DND-41 (cell line): ENCODE data around the gene KRT71.

Experiments
- ATAC-seq: fragments of 200-7000 bp; cut with Tn5 transposase; 3 replicates; pipeline ENCODE4 v1.9.1; 2021; ENCODE audit warnings: low read depth; ENCODE audit not compliant: insufficient read depth
- DNase-seq: peaks from one replicate; pipeline ENCODE4 v3.0.0-alpha.2; 2020
- H2AFZ ChIP-seq: 2 replicates; pipeline ENCODE4 v1.6.0; 2012; ENCODE audit warnings: low read depth, low read length
- H3K27ac ChIP-seq: 2 replicates; pipeline ENCODE4 v1.5.1; 2012; ENCODE audit warnings: low read length, inconsistent platforms
- H3K27me3 ChIP-seq: fragments of 200-600 bp; sonication (generic); 2 replicates; pipeline ENCODE4 v1.6.0; 2012; ENCODE audit warnings: low read length, mild to moderate bottlenecking, inconsistent platforms; ENCODE audit not compliant: insufficient read depth, poor library complexity
- H3K36me3 ChIP-seq: 2 replicates; pipeline ENCODE4 v1.5.1; 2012; ENCODE audit warnings: low read length, inconsistent platforms; ENCODE audit not compliant: insufficient read depth
- H3K4me1 ChIP-seq: 2 replicates; pipeline ENCODE4 v1.5.1; 2012; ENCODE audit warnings: mild to moderate bottlenecking, low read length; ENCODE audit not compliant: insufficient read depth
- H3K4me2 ChIP-seq: 2 replicates; pipeline ENCODE4 v1.6.0; 2012; ENCODE audit warnings: mild to moderate bottlenecking, moderate library complexity, low read length, inconsistent platforms; ENCODE audit not compliant: insufficient read depth
- H3K4me3 ChIP-seq, 2 experiments: fragments of 200-600 bp in 1 of 2; shearing (Covaris generic) in 1 of 2; 2 replicates each; pipeline ENCODE4 v1.5.1; 2012 to 2016; ENCODE audit warnings: inconsistent platforms in 2 of 2, low read length in 2 of 2, mild to moderate bottlenecking in 2 of 2, low read depth in 1 of 2, moderate library complexity in 1 of 2
- H3K79me2 ChIP-seq: 2 replicates; pipeline ENCODE4 v1.6.0; 2012; ENCODE audit warnings: low read length, inconsistent platforms; ENCODE audit not compliant: insufficient read depth
- H3K9ac ChIP-seq: 2 replicates; pipeline ENCODE4 v1.6.0; 2012; ENCODE audit warnings: low read depth, mild to moderate bottlenecking, inconsistent platforms, low read length, moderate library complexity
- H3K9me3 ChIP-seq: 2 replicates; pipeline ENCODE4 v1.5.1; 2012; ENCODE audit warnings: low read length, moderate library complexity, mild to moderate bottlenecking, inconsistent platforms; ENCODE audit not compliant: insufficient read depth, severe bottlenecking
- H4K20me1 ChIP-seq: 2 replicates; pipeline ENCODE4 v1.6.0; 2012; ENCODE audit warnings: low read length; ENCODE audit not compliant: insufficient read depth
- EZH2 ChIP-seq: IDR thresholded peaks from 3 replicates; pipeline ENCODE4 v1.6.1; 2012; ENCODE audit warnings: borderline replicate concordance, low read depth, mild to moderate bottlenecking, moderate library complexity, low read length, inconsistent platforms; ENCODE audit not compliant: severe bottlenecking
- TF ChIP-seq, protein P1 (sequence below): IDR thresholded peaks from 2 replicates; pipeline ENCODE4 v1.5.1; 2012; ENCODE audit warnings: borderline replicate concordance, low read length, moderate library complexity, mild to moderate bottlenecking; ENCODE audit not compliant: poor library complexity, severe bottlenecking; ENCODE audit errors: extremely low read depth

Gene KRT71

DNA sequence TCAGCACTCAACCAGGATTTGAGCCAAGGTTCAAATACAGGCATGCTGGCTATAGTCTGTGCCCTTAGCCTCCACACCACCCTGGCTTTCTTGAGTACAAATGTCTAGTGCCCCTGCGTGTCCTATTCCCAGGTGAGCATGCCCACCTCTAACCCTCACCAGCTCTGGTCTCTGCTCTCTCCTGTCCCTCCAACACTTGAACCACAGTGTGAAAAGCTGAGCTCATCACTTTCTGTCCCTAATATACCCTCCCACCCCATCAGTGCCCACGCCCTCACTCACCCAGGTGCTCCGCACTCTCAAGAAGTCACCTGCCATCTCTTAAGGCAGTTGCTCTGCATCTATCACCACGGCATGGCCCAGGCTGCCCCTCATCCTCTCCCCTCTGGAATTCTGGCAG, 7.0 kb upstream of the KRT71 start:
- no peaks in the 10 kb centered on the region for H3K9me3 ChIP-seq
- no peak overlapping the region for H3K9ac ChIP-seq
- H3K27ac ChIP-seq: no peak overlapping the region
- ATAC-seq: no peak
- H3K4me3 ChIP-seq: no peak overlapping the region
- no peaks in the 10 kb centered on the region for H3K79me2 ChIP-seq
- TF ChIP-seq, protein P1, sequence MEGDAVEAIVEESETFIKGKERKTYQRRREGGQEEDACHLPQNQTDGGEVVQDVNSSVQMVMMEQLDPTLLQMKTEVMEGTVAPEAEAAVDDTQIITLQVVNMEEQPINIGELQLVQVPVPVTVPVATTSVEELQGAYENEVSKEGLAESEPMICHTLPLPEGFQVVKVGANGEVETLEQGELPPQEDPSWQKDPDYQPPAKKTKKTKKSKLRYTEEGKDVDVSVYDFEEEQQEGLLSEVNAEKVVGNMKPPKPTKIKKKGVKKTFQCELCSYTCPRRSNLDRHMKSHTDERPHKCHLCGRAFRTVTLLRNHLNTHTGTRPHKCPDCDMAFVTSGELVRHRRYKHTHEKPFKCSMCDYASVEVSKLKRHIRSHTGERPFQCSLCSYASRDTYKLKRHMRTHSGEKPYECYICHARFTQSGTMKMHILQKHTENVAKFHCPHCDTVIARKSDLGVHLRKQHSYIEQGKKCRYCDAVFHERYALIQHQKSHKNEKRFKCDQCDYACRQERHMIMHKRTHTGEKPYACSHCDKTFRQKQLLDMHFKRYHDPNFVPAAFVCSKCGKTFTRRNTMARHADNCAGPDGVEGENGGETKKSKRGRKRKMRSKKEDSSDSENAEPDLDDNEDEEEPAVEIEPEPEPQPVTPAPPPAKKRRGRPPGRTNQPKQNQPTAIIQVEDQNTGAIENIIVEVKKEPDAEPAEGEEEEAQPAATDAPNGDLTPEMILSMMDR: no peak
- TF ChIP-seq EZH2: no peak
- H2AFZ ChIP-seq: no peak overlapping the region
- H4K20me1 ChIP-seq: no peaks in the 10 kb centered on the region
- no peak overlapping the region for H3K4me2 ChIP-seq
- no peak for DNase-seq
- peaks cover 20% of the 10 kb centered on the region for H3K27me3 ChIP-seq
- no peaks in the 10 kb centered on the region for H3K36me3 ChIP-seq
- no peaks in the 10 kb centered on the region for H3K4me1 ChIP-seq

DNA sequence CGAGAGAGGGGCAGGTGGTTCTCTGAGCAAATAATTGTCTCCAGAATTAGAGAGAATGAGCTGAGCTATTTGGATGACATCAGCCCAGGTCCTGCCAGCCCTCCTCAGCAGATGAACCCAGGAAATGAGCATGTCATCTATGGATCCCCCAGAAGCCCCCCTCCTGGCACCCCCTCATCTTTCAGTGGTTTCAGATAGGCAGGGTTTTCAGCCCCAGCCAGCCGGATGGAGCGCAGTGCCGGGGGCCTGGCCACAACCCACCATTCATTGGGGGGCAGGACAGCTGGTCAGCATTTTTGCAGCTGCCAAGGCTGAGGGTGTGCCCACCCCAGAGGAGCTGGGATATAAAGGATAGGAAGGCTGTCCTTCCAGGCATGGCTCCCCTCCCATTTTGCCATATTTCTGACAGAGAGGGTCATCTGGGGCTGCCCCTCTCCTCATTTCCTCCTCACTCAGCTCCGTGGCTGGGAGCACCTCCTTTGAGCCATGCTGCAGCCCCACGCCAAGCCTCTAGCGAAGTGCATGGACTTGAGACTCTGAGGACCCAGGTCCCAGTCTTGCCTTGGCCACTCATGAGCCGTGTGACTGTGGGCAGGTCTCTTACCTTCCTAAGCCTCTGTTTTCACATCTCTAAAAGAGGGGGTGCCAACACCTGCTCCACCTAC, 6.0 kb upstream of the KRT71 start:
- H3K4me3 ChIP-seq: no peak overlapping the region
- ATAC-seq: no peak
- no peak overlapping the region for H3K4me2 ChIP-seq
- no peaks in the 10 kb centered on the region for H3K79me2 ChIP-seq
- no peaks in the 10 kb centered on the region for H3K4me1 ChIP-seq
- no peaks in the 10 kb centered on the region for H4K20me1 ChIP-seq
- H3K27ac ChIP-seq: no peak overlapping the region
- H2AFZ ChIP-seq: no peak overlapping the region
- TF ChIP-seq, protein P1: no peak
- TF ChIP-seq EZH2: no peak
- no peaks in the 10 kb centered on the region for H3K36me3 ChIP-seq
- H3K27me3 ChIP-seq: peaks cover 16% of the 10 kb centered on the region
- H3K9ac ChIP-seq: no peak overlapping the region
- H3K9me3 ChIP-seq: no peaks in the 10 kb centered on the region
- no peak for DNase-seq

DNA sequence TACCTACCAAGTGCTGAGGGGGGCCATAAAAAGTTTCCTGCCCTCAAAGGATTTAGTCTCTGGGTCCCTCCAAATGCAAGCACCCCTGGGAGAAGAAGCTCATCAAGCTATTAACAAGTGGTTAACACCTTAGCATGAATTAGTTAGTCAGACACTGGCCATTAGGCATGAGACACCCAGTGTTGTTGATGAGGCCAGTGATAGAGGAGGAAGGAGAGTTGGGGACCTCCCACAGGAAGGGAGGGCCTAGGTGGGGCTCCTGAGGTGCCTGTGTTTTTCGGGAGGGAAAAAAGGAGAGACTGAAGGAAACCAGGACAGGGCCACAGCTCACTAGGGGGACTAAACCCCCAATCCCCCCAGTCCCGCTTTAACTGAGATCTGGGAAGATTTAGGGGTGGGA, 4.5 kb upstream of the KRT71 start:
- ATAC-seq (no peak), DNase-seq (no peak)
- H3K4me1 ChIP-seq: no peaks in the 10 kb centered on the region
- H3K27ac ChIP-seq: no peak overlapping the region
- no peak for TF ChIP-seq EZH2
- TF ChIP-seq, protein P1: no peak
- H4K20me1 ChIP-seq: peaks cover 3% of the 10 kb centered on the region; the same call in 1 of the 2 replicates
- H3K79me2 ChIP-seq: no peaks in the 10 kb centered on the region
- H3K36me3 ChIP-seq: no peaks in the 10 kb centered on the region
- H3K9me3 ChIP-seq: no peaks in the 10 kb centered on the region
- no peak overlapping the region for H3K4me2 ChIP-seq
- H3K27me3 ChIP-seq: peaks cover 14% of the 10 kb centered on the region
- H3K9ac ChIP-seq: no peak overlapping the region
- no peak overlapping the region for H3K4me3 ChIP-seq
- H2AFZ ChIP-seq: no peak overlapping the region

DNA sequence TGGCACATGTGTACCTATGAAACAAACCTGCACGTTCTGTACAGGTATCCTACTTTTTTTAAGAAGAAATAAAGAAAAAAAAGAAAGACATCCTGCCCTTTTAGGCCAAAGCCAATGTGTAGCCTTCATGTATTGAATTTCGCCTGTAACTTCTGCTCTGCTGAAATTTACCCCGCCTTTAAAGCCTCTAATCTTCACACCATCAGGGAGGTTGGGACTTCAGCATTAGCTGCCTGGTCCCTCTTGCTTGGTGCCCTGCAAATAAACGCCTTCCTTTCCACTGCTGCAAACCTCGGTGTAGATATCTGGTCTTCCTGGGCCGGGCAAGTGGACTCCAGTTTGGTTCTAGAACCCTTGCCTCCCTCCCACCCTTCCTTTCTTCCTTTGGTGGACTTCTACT, 2.6 kb upstream of the KRT71 start:
- ATAC-seq (no peak), DNase-seq (no peak)
- Histone ChIP-seq H3K79me2 (no peaks in the 10 kb centered on the region), H3K4me1 (no peaks in the 10 kb centered on the region), H4K20me1 (peaks cover 3% of the 10 kb centered on the region; the same call in 1 of the 2 replicates), H3K9ac (no peak overlapping the region), H3K9me3 (no peaks in the 10 kb centered on the region), H2AFZ (no peak overlapping the region), H3K36me3 (no peaks in the 10 kb centered on the region), H3K4me2 (no peak overlapping the region), H3K4me3 (no peak overlapping the region), H3K27ac (no peak overlapping the region), H3K27me3 (peaks cover 7% of the 10 kb centered on the region)
- TF ChIP-seq EZH2: no peak
- TF ChIP-seq, protein P1: no peak
